Left ventricle myocardium superior (tissue), 1 donor: ENCODE results near the gene TTLL5. TPM values are rescaled to one million over a fixed set of nuclear protein-coding genes. Genes with fewer than 3 reads are reported as not detected.

Source experiments
- ATAC-seq: fragments of 200-7000 bp; cut with Tn5 transposase; one replicate; pipeline ENCODE4 v1.9.1; 2020; ENCODE audit warnings: mild to moderate bottlenecking, moderate library complexity
- DNase-seq: peaks from one replicate; pipeline ENCODE4 v3.0.0-alpha.2; 2020
- intact Hi-C: fragments of 100-400 bp; cut with micrococcal nuclease; formaldehyde crosslinking; loops from one replicate; pipeline ENCODE4 v1.11.0; 2022
- total RNA-seq: library from RNA; stranded (reverse); fragmentation: NEBNext Ultra II Directional; extraction: Animal tissue kit (Norgen Biotek cat#: 25700); gene quantifications from one replicate; pipeline ENCODE4 v1.2.1, GENCODE V29; 2021
- donor health status: DM: no; HTN: yes; CAD: no; lungs with severe emphysema.

The TTLL5 gene
- total RNA-seq, 1 donor from 2014 or later, result 15.8 TPM

GRCh38 chr14:75967866-75968265 lies 306.8 kb downstream of the TTLL5 start:
- DNase-seq (no peak), ATAC-seq (no peak)
- intact Hi-C loops, result no loop called here

GRCh38 chr14:75968456-75968855 lies 307.4 kb downstream of the TTLL5 start:
- ATAC-seq (peak; percentile 77), DNase-seq (no peak)
- intact Hi-C loops, result no loop called here

DNA sequence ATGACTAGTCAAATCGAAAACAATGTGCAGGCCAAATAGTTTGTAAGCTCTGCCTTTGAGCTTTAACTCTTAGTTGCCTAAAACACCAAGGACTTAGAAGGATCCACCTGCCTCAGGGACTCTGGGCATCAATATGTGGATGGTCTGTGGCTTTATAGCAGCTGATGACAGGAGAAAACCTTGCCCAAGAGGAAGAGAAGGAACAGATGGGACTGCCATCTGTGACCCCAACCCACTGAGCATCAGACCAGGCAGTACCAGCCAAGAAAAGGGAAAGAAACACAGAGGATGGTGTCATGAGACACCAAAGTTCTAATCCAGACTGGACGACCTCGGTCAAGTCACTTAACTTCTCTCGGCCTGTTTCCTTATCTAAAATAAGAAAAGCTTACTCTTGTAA lies 308.1 kb downstream of the TTLL5 start:
- ATAC-seq, result no peak
- DNase-seq, result no peak
- intact Hi-C loops, result no loop called here

GRCh38 chr14:75969891-75970290 lies 308.8 kb downstream of the TTLL5 start:
- ATAC-seq, result peak; percentile 41
- DNase-seq, result no peak
- intact Hi-C loops, result loop anchor here (10.0 kb wide), 1 partner anchor 175 kb away; no protein-coding TSS in a partner anchor

DNA sequence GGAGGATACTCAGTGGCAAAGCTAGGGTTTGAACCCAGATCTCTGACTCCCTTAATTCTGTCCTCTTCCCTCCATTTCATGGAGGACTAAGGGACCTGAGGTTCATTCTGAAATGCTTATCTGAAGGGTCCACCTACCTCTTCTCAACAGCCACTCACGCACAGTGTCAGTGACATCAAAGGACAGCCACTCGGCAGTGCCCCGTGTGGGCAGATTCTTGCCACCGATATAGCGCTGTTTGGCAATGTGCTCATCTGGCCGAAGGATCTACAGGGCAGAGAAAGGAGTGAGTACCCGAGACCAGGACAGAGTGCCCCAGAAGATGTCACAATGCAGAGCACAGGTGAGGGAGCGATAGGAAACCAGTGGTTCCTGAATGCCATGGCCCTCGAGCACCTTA lies 309.9 kb downstream of the TTLL5 start:
- intact Hi-C loops, result loop anchor here (10.0 kb wide), 1 partner anchor 176 kb away; no protein-coding TSS in a partner anchor
- DNase-seq (no peak), ATAC-seq (no peak)

DNA sequence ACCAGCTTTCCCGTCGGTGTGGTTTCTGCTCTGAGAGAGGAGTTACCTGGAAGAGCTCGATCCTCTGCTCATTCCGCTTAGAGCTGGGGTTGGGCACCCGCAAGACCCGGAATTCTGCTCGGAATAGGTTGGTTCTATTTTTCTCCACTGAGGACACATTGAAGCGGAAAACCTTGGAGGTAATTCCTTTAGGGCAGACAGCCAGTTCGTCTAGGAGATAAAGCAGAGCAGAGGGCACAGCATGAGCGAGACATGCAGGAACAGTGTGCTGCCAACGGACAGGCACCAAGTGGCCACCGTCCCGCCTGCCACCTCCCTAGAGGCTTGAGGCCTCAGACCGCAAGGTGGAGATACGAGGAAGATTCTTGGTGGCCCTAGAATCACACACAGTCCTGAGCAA lies 310.5 kb downstream of the TTLL5 start:
- DNase-seq, result no peak
- no peak for ATAC-seq
- intact Hi-C loops, result loop anchor here (10.0 kb wide), 1 partner anchor 177 kb away; no protein-coding TSS in a partner anchor

GRCh38 chr14:75972801-75973421 lies 311.9 kb downstream of the TTLL5 start:
- intact Hi-C loops, result loop anchor here (10.0 kb wide), 1 partner anchor 178 kb away; no protein-coding TSS in a partner anchor
- ATAC-seq, result peak; percentile 23
- no peak for DNase-seq

DNA sequence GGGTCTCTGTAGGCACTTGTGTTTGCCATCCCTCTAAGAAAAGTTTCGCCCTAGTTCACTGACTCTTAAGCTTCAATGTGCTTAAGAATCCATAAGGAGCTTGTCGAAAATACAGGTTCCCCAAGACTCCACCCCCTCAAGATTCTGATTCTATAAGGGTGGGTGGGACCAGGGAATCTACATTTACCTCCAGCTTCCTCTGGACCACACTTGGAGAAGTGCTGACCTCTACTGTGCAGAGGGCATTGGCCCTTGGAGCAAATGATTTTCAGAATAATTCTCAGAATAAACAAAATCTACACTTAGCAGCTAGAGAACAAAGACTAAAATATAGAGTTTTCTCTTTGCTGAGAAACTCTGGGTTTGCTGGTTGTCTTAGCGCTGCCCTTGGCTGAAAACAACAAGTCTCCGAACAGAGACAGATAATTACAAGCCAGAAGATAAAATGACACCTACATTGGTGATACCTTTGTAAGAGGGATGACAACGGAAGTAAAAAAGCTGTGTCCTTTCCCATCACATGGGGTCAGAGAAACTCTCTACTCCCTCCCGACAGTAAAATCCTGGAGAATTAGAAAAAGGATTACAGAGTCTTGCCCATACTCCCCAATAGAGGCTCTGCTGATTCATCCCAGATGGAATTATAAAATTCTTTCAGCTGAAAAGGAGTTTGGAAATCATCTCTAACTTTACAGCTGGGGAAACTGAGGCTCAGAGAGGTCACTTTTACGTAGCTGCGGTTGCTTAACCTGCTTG lies 316.0 kb downstream of the TTLL5 start:
- intact Hi-C loops, result loop anchor here (5.0 to 10.0 kb wide), 2 partner anchors 70 to 182 kb away; no protein-coding TSS in a partner anchor
- ATAC-seq, result no peak
- no peak for DNase-seq

DNA sequence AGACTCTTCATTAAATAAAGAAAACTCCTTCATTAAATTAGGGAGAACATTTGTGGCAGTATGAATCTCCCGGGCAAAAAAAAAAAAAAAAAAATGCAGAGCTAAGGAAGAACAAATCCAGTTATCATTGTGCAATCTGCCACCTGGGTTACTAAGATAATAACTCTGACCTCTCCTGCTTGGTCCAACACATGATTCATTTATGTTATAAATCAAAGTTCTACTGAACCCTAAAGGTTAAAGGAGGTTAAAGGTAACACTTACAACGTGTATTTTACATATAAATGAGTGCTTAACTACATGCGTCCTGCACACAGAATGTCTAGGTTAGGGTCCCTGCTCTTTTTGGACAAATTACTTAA lies 316.5 kb downstream of the TTLL5 start:
- intact Hi-C loops, result loop anchor here (5.0 to 10.0 kb wide), 2 partner anchors 70 to 183 kb away; no protein-coding TSS in a partner anchor
- DNase-seq, result no peak
- no peak for ATAC-seq

DNA sequence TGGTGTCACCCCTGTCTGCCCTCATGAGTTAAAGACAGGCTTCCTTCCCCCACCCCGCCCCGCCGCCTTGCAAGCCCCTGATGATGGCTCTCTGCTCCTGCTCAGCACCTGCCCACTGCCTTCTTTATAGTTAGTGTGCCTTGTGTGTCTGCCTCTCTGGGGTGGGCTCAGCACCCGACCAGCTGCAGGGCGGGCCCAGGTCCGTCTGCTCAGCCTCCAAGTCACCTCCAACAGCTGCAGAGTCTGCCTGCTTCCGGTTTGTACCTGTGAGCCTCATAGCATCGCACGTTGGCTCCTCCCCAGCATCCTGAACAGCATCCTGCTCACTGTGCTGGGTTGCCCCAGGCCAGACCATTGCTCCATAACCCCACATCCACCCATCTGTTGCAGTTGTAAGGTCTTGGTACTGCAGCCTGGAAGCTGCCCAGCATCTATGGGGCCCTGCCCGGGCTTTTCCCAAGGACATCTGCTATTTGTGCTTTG lies 317.2 kb downstream of the TTLL5 start:
- intact Hi-C loops, result loop anchor here (5.0 to 10.0 kb wide), 2 partner anchors 71 to 183 kb away; no protein-coding TSS in a partner anchor
- DNase-seq, result no peak
- ATAC-seq, result no peak

DNA sequence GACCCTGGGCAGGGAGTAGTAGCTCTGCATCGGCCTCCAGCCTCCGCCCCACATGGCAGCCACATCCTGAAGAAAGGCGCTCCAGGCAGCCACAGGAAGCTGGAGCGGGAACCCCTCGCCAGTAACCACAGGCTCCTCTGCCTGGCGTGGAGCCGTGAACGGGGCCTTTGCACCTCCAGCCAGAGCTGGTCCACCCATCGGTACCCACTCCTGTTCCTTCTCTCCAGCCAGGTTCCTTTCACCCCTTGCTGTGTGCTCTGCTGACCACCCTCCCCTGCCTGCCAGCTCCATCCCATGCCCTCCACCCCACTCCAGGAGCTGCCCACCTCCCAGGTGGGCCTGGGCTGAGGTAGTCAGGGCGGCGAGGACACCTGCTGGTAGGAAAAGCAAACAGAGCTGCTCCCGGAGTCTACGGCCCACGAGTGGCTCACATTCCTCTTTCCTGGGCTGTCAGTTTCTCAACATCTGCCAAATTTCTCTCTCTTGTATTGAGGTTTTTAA lies 318.1 kb downstream of the TTLL5 start:
- intact Hi-C loops, result loop anchor here (5.0 to 10.0 kb wide), 2 partner anchors 72 to 184 kb away; no protein-coding TSS in a partner anchor
- DNase-seq, result peak; percentile 39
- ATAC-seq, result no peak

DNA sequence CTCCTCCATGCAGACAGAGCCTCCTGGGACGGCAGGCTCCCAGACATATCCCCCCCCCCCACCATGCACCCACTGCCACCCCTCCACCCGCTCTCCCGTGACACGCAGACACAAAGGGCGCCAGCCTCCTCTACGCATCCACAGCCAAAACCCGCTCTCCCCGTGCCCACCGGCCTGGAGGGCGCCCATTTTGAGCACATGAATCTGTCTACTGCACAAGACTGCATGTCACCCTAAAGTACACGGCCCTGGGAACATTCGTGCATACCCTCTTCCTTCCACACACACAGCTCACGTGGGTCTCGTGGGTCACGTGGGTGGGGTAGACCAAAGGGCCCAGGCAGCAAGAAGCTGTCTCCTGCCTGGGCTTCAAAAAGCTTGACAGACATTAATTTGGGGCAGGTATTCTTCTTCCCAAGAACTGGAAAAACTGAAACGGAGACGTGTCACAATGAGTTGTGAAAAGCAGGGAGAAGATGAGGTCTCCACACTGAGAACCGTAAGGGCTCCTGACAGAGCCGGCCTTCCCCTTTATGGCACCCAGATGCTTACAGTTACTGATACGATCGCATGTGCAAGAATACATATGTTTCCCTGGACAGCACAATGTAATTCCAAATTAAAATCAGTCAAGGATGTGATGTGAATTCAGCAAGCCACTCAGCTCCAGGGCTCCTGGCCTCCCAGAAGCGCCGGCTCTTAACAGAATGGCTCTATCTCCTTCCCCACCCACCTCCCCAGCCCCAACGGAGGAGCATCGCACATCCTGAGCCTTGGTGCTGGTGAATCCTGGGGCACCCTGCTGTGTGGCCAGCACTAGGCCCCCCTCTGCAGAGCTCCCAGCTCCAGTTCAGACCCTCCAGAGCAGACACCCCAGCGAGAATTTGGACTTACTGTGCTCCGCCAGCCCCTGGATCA lies 318.9 kb downstream of the TTLL5 start:
- ATAC-seq (no peak), DNase-seq (peak; percentile 53)
- intact Hi-C loops, result loop anchor here (5.0 to 10.0 kb wide), 3 partner anchors 73 to 273 kb away; no protein-coding TSS in a partner anchor

DNA sequence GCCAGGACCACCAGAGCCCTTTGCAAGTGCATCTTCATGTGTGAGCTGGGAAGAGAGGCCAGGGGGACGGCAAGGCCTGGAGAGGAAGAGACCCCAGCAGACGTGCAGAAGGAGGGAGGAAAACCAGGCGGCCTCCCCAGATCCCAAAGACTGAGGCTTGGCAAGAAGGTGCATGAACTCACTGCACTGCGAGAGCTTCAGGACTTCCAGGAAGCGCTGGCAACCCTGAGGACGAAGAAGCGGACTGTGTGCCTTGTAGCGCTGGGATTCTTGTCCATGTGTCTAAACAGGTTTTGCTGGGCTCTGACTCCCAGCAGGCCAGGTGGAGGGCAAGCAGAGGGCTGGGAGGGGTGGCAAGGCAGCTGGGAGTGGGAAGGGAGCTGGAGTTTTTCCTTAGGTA lies 319.8 kb downstream of the TTLL5 start:
- intact Hi-C loops, result loop anchor here (5.0 kb wide), 1 partner anchor 274 kb away; no protein-coding TSS in a partner anchor
- ATAC-seq (no peak), DNase-seq (peak; percentile 38)

DNA sequence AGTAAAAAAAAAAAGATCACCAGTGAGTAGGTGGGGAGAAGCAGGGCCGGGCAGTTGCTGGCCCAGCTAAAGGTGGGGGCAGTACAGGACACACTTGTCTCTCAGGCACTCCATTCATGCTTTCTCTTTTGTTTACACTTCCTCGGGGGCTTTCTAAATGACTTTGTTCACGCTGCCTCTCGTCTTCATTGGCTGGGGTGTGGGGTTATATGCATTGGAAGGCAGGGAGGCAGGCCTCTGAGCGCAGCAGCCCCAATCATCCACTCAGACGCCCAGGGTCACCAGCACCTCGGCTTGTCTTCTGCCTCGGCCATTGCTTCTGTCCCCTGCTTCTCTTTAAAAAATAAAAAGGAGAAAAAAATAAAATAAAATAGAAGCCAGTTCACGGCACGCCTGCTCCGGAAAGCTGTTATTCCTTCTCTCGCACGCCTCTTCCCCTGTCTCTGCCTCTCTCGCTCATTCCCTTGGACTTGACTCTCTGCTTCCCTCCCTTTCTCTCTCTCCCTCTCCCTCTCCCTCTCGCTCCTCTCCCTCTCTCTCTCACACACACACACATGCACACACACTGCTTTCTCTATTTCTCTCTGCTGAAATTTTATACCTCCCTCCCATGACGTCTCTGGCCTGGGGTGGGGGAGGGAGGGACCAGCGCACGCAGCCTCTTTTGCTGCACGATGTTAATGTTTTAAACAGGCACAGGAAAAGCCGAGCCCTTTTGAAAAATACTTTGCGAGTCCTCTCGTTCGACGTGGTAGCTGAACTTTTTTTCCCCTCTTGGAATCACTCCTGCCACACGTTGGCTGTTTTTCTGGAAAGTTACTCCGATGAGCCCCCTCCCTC lies 320.6 kb downstream of the TTLL5 start, which contains the start of gene TGFB3:
TGFB3 (minus strand) TSS at position 570 of the 840 bp plus-strand sequence. CDS start 1,102 bp downstream, outside the sequence.
- ATAC-seq (peak; percentile 79), DNase-seq (peak; percentile 79)
- intact Hi-C loops, result loop anchor here (5.0 kb wide), 1 partner anchor 274 kb away; no protein-coding TSS in a partner anchor

DNA sequence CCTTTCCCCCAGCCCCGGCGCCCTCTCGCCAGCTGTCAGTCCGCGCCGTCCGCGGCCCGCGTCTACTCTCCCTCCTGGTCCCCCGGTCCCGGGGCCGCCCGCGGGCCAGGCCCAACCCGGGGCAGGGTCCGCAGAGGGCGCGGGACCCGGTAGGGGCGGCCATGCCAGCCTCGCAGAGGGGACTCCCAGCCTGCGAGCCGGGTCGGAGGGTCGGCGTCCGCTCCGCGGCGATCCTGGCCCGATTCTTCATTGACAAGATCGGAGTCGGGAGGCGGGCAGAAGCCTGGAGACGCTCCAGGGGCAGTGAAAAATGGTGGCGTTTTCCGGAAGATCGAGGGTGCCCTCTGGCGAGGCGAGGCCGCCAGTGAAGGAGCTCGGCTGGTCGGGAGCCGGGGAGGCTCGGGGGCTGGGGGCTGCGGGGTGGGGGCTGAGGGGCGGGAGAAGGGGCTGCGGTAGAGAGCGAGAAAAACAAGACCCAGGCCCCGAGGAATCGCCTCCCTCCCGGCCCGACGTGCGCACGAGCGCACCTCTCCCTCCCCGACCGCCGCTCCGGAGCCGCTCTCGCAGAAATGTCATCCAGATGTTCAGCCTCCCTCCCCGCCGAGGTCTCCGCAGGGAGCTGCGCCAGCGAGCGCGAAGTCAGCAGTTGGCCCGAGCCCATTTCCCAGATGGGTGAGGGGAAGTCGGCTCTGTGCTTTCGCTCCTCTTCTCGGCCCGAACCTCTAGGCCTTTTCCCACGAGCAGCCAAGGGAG lies 321.4 kb downstream of the TTLL5 start:
- DNase-seq (peak; percentile 89), ATAC-seq (peak; percentile 75)
- intact Hi-C loops, result loop anchor here (5.0 kb wide), 1 partner anchor 275 kb away; no protein-coding TSS in a partner anchor

GRCh38 chr14:75983019-75983358 lies 321.9 kb downstream of the TTLL5 start:
- intact Hi-C loops, result loop anchor here (5.0 kb wide), 1 partner anchor 276 kb away; no protein-coding TSS in a partner anchor
- ATAC-seq, result no peak

DNA sequence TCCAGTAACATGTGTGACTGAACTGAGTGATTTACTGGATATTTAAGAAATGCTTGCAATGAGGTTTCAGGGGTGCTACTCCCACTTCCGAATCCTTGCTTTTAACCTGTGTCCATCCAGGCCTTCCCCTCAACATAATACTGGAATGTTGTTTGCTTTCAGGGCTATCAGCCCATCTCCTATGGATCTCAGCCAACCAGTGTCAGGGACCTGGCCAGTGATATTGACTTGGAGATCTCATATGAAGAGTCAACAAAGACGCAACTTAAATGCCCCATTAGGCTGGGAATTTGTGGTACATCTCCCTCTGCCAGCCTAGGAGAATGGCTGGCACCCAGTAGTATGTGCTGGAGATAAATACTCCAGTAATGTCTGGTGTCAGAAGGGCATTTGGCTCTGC lies 323.6 kb downstream of the TTLL5 start:
- no peak for DNase-seq
- intact Hi-C loops, result loop anchor here (5.0 kb wide), 1 partner anchor 277 kb away; no protein-coding TSS in a partner anchor

More at GRCh38 chr14:75983019-75983358, 321.9 kb downstream of the TTLL5 start:
- DNase-seq, result no peak

More for the DNA sequence above, 323.6 kb downstream of the TTLL5 start:
- no peak for ATAC-seq
